GM15510 (cell line): ENCODE measurements around the gene CXCL5.

Experiments
- POLR2A ChIP-seq: IDR thresholded peaks from 3 replicates; pipeline ENCODE4 v1.6.1; 2011; ENCODE audit warnings: borderline replicate concordance; ENCODE audit not compliant: insufficient read length; ENCODE audit errors: extremely low read depth

Gene CXCL5

GRCh38 chr4:73964862-73965611 is 33.4 kb downstream of the CXCL5 start:
- no peak for TF ChIP-seq POLR2A

- TF ChIP-seq POLR2A: no peak
These were observed 35.8 kb downstream of the CXCL5 start for GRCh38 chr4:73962724-73963123.

- no peak for TF ChIP-seq POLR2A
These were observed 46.1 kb downstream of the CXCL5 start for GRCh38 chr4:73952352-73952751.

GRCh38 chr4:73948990-73949706 is 49.3 kb downstream of the CXCL5 start:
- no peak for TF ChIP-seq POLR2A

GRCh38 chr4:73948291-73948690 is 50.2 kb downstream of the CXCL5 start:
- no peak for TF ChIP-seq POLR2A

- no peak for TF ChIP-seq POLR2A
These were observed 51.1 kb downstream of the CXCL5 start for GRCh38 chr4:73947239-73947985.

GRCh38 chr4:73945674-73946449 is 52.6 kb downstream of the CXCL5 start:
- no peak for TF ChIP-seq POLR2A
